Thyroid gland (tissue), 4 donors: ENCODE results near the gene NXPH2. TPM values are rescaled to one million over a fixed set of nuclear protein-coding genes. Genes with fewer than 3 reads are reported as not detected.
A peak's percentile ranks its signal among the peaks of the same experiment; 100 is the strongest.

Source experiments
- DNase-seq, 2 donors: peaks; one replicate each; pipeline ENCODE4 v3.0.0-alpha.2; 2019
- H3K27ac ChIP-seq, 3 donors: fragments of 200-600 bp; sonication (generic); 1 replicate in 2 of 3; 2 replicates in 1 of 3; pipeline ENCODE4 v1.5.1; 2016 to 2019; ENCODE audit warnings: mild to moderate bottlenecking in 1 of 3, moderate library complexity in 1 of 3
- H3K27me3 ChIP-seq: fragments of 200-600 bp; sonication (generic); one replicate; pipeline ENCODE4 v1.5.1; 2019
- H3K36me3 ChIP-seq, 2 donors: fragments of 200-600 bp; sonication (generic); one replicate each; pipeline ENCODE4 v1.5.1; 2016 to 2019
- H3K4me1 ChIP-seq, 2 donors: fragments of 200-600 bp; sonication (generic); one replicate each; pipeline ENCODE4 v1.5.1; 2017 to 2019
- H3K4me3 ChIP-seq, 3 donors: fragments of 200-600 bp; sonication (generic); replicated peaks in 1 of 3; 1 replicate in 2 of 3; 2 replicates in 1 of 3; pipeline ENCODE4 v1.5.1; 2016; ENCODE audit warnings: mild to moderate bottlenecking in 1 of 3
- H3K9me3 ChIP-seq: fragments of 200-600 bp; sonication (generic); one replicate; pipeline ENCODE4 v1.5.1; 2017
- POLR2A ChIP-seq, 2 donors: fragments of 450-650 bp; IDR thresholded peaks; one replicate each; pipeline ENCODE4 v1.6.1; 2017; ENCODE audit warnings: antibody characterized with exemption in 2 of 2, mild to moderate bottlenecking in 2 of 2, moderate library complexity in 1 of 2
- WGBS, 2 donors: methylation state at CpG; one replicate each; pipeline ENCODE4 v1.1.5; 2017; 5-methylcytosine and 5-hydroxymethylcytosine counted together
- intact Hi-C: fragments of 100-400 bp; cut with DNase I; formaldehyde crosslinking; loops from one replicate; pipeline ENCODE4 v1.15.1; 2023
- total RNA-seq, 4 donors: library from RNA; depleted of rRNA; stranded (reverse); fragments of >200 nt; gene quantifications; one replicate each; pipeline ENCODE4 v1.2.3, GENCODE V29; 2016
- TF ChIP-seq, protein P1 (sequence below), 6 experiments: fragments of 200-600 bp in 3 of 6; fragments of 450-650 bp in 3 of 6; sonication (generic) in 3 of 6; IDR thresholded peaks; one replicate each; pipeline ENCODE4 v1.5.1; 2016 to 2019; ENCODE audit warnings: antibody characterized with exemption in 6 of 6, mild to moderate bottlenecking in 2 of 6, inconsistent platforms in 1 of 6, moderate library complexity in 1 of 6

NXPH2 gene
- total RNA-seq, 4 donors from 2014 or later = not detected

GRCh38 chr2:138819964-138820363, 39.8 kb upstream of the NXPH2 start:
- intact Hi-C loops = no loop called here
- H3K9me3 ChIP-seq = no peaks in the 10 kb centered on the region
- no peak overlapping the region for H3K27ac ChIP-seq
- WGBS, 2 donors = 84 to 92% methylated on average over 3 of the region's 3 CpGs
- H3K27me3 ChIP-seq = no peaks in the 10 kb centered on the region
- H3K36me3 ChIP-seq = no peaks in the 10 kb centered on the region
- TF ChIP-seq, protein P1, sequence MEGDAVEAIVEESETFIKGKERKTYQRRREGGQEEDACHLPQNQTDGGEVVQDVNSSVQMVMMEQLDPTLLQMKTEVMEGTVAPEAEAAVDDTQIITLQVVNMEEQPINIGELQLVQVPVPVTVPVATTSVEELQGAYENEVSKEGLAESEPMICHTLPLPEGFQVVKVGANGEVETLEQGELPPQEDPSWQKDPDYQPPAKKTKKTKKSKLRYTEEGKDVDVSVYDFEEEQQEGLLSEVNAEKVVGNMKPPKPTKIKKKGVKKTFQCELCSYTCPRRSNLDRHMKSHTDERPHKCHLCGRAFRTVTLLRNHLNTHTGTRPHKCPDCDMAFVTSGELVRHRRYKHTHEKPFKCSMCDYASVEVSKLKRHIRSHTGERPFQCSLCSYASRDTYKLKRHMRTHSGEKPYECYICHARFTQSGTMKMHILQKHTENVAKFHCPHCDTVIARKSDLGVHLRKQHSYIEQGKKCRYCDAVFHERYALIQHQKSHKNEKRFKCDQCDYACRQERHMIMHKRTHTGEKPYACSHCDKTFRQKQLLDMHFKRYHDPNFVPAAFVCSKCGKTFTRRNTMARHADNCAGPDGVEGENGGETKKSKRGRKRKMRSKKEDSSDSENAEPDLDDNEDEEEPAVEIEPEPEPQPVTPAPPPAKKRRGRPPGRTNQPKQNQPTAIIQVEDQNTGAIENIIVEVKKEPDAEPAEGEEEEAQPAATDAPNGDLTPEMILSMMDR (IDR thresholded peaks at IDR 0.05) = no peak
- TF ChIP-seq POLR2A (IDR thresholded peaks at IDR 0.05) = no peak
- no peak overlapping the region for H3K4me3 ChIP-seq
- no peak for DNase-seq
- no peaks in the 10 kb centered on the region for H3K4me1 ChIP-seq

DNA sequence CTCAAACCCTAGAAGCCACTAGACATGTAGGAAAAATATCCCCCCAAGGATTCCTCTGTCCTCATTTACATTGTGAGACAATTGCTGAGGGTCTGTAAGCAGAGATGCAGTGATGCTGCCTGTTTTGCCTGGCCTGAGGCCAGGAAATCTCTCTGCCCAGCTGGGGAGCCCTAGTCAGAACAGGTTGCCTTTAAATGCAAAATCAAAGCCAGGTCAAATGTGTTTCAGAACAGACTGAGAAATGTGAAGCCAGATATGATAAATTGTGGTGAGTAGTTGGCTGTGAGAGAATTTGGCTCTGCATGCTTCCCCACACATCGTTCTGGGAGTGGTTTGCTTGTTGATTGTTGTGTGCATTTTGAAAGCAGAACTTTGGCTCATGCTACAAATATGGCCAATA, 38.4 kb upstream of the NXPH2 start:
- no peaks in the 10 kb centered on the region for H3K36me3 ChIP-seq
- intact Hi-C loops = no loop called here
- no peaks in the 10 kb centered on the region for H3K27me3 ChIP-seq
- no peak for DNase-seq
- no peaks in the 10 kb centered on the region for H3K9me3 ChIP-seq
- H3K27ac ChIP-seq = no peak overlapping the region
- no peaks in the 10 kb centered on the region for H3K4me1 ChIP-seq
- WGBS, 2 donors = 29 to 35% methylated on average over 1 of the region's 1 CpG
- no peak overlapping the region for H3K4me3 ChIP-seq
- TF ChIP-seq POLR2A (IDR thresholded peaks at IDR 0.05) = no peak
- TF ChIP-seq, protein P1 (IDR thresholded peaks at IDR 0.05) = no peak

GRCh38 chr2:138814123-138814898, 34.1 kb upstream of the NXPH2 start:
- H3K4me1 ChIP-seq = no peaks in the 10 kb centered on the region
- TF ChIP-seq, protein P1 (IDR thresholded peaks at IDR 0.05) = peak in 2 of 6 experiments; percentile 8 to 12
- TF ChIP-seq POLR2A (IDR thresholded peaks at IDR 0.05) = no peak
- 55 to 64% methylated on average over 4 of the region's 4 CpGs for WGBS, 2 donors
- H3K36me3 ChIP-seq = no peaks in the 10 kb centered on the region
- intact Hi-C loops = no loop called here
- no peak for DNase-seq
- no peaks in the 10 kb centered on the region for H3K9me3 ChIP-seq
- no peak overlapping the region for H3K4me3 ChIP-seq
- no peak overlapping the region for H3K27ac ChIP-seq
- H3K27me3 ChIP-seq = no peaks in the 10 kb centered on the region

DNA sequence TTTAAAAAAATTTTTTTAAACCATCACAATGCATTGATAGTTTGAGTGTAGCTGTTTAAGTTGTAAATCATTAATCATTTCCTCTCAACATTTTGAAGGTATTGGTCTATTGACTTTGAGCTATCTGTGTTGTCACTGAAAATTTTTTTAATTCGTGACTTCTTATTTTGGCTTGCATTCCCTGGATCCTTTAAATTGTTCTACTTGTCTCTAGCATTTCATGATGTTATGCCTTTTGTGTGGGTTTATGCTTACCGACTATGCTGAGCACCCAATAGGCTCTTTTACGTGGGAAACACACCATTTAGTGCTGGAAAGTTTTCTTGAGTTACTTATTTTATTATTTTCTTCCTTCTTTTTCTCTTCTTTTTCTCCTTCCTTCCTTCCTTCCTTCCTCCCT, 31.2 kb upstream of the NXPH2 start:
- no peak overlapping the region for H3K27ac ChIP-seq
- no peak for TF ChIP-seq POLR2A (IDR thresholded peaks at IDR 0.05)
- TF ChIP-seq, protein P1 (IDR thresholded peaks at IDR 0.05) = no peak
- intact Hi-C loops = no loop called here
- H3K4me1 ChIP-seq = no peaks in the 10 kb centered on the region
- WGBS, 2 donors = 84 to 90% methylated on average over 3 of the region's 3 CpGs
- no peak for DNase-seq
- H3K36me3 ChIP-seq = no peaks in the 10 kb centered on the region
- no peaks in the 10 kb centered on the region for H3K27me3 ChIP-seq
- no peak overlapping the region for H3K4me3 ChIP-seq
- H3K9me3 ChIP-seq = no peaks in the 10 kb centered on the region

- H3K4me1 ChIP-seq = no peaks in the 10 kb centered on the region
- H3K4me3 ChIP-seq = no peak overlapping the region
- DNase-seq = no peak
- no peaks in the 10 kb centered on the region for H3K27me3 ChIP-seq
- H3K27ac ChIP-seq = no peak overlapping the region
- no peak for TF ChIP-seq POLR2A (IDR thresholded peaks at IDR 0.05)
- TF ChIP-seq, protein P1 (IDR thresholded peaks at IDR 0.05) = no peak
- no peaks in the 10 kb centered on the region for H3K9me3 ChIP-seq
- intact Hi-C loops = no loop called here
- WGBS, 2 donors = 89% methylated on average over 2 of the region's 2 CpGs; no CpG with 5 or more reads in 1 of the 2 donors
- no peaks in the 10 kb centered on the region for H3K36me3 ChIP-seq
Measured at GRCh38 chr2:138794724-138795123, 14.5 kb upstream of the NXPH2 start.
